Liver (tissue), 3 donors: ENCODE data around the gene SLC35E1.

Experiments
- ATF3 ChIP-seq: IDR thresholded peaks from 2 replicates; pipeline ENCODE4 v1.6.1; 2016; ENCODE audit warnings: antibody characterized with exemption
- CTCF ChIP-seq: fragments of 150-350 bp; IDR thresholded peaks from 2 replicates; pipeline ENCODE4 v1.5.1; 2017; ENCODE audit warnings: improper control_type of control experiment, low read depth, low read length; ENCODE audit not compliant: missing input control
- GABPA ChIP-seq, 2 donors: IDR thresholded peaks in 1 of 2; conservative IDR thresholded peaks in 1 of 2; 2 replicates each; pipeline ENCODE4 v1.6.1; 2016; ENCODE audit warnings: antibody characterized with exemption in 2 of 2, mild to moderate bottlenecking in 1 of 2, moderate library complexity in 1 of 2
- HNF4G ChIP-seq: IDR thresholded peaks from 2 replicates; pipeline ENCODE4 v1.6.1; 2016; ENCODE audit warnings: antibody characterized with exemption
- JUND ChIP-seq, 2 donors: IDR thresholded peaks; 2 replicates each; pipeline ENCODE4 v1.6.1; 2016; ENCODE audit warnings: antibody characterized with exemption in 2 of 2
- RAD21 ChIP-seq, 2 donors: IDR thresholded peaks; 2 replicates each; pipeline ENCODE4 v1.6.1; 2016; ENCODE audit warnings: antibody characterized with exemption in 2 of 2, mild to moderate bottlenecking in 2 of 2
- REST ChIP-seq: IDR thresholded peaks from 2 replicates; pipeline ENCODE4 v1.6.1; 2016; ENCODE audit warnings: antibody characterized with exemption, mild to moderate bottlenecking
- RXRA ChIP-seq, 2 donors: IDR thresholded peaks; 2 replicates each; pipeline ENCODE4 v1.6.1; 2017 to 2018; ENCODE audit warnings: antibody characterized with exemption in 2 of 2, mild to moderate bottlenecking in 1 of 2
- donor health status: healthy.
- donor health status: healthy.

- TF ChIP-seq CTCF, result no peak
- TF ChIP-seq HNF4G, result no peak
- no peak for TF ChIP-seq RXRA (IDR thresholded peaks at IDR 0.05)
- no peak for TF ChIP-seq REST
- TF ChIP-seq ATF3, result no peak
- no peak for TF ChIP-seq GABPA (IDR thresholded peaks at IDR 0.05 in 1 of 2, conservative IDR thresholded peaks at IDR 0.05 in 1 of 2)
- TF ChIP-seq RAD21 (IDR thresholded peaks at IDR 0.05), result no peak
- no peak for TF ChIP-seq JUND (IDR thresholded peaks at IDR 0.05)
These were observed 47.8 kb upstream of the SLC35E1 start for GRCh38 chr19:16620018-16620417.
